Measurements from ENCODE around the gene BRF1. TPM values are rescaled to one million over a fixed set of nuclear protein-coding genes. Genes with fewer than 3 reads are reported as not detected.

BRF1 gene
- total and polyA plus RNA-seq, 2 donors from 2014 or later = 19.3 to 34.1 TPM

GRCh38 chr14:105252552-105253328, 48.1 kb downstream of the BRF1 start:
- no peak for DNase-seq
- no peak for TF ChIP-seq CTCF (IDR thresholded peaks at IDR 0.05; ENCODE audit: borderline replicate concordance, extremely low read depth, insufficient read depth)
- intact Hi-C loops (cut with DNase I) = no loop called here

GRCh38 chr14:105251920-105252319, 48.9 kb downstream of the BRF1 start:
- intact Hi-C loops (cut with DNase I) = no loop called here

More at GRCh38 chr14:105252552-105253328, 48.1 kb downstream of the BRF1 start:
- H3K27ac ChIP-seq (ENCODE audit: low read depth in 2 of 2, low read length in 2 of 2) = no peak overlapping the region
- H3K27me3 ChIP-seq (ENCODE audit: control insufficient read depth, insufficient read depth, low read length) = no peaks in the 10 kb centered on the region
- no peak overlapping the region for H3K9ac ChIP-seq (ENCODE audit: low read length in 3 of 3)
- H3K4me1 ChIP-seq (ENCODE audit: control insufficient read depth in 2 of 3, insufficient read depth in 2 of 3, low read depth in 1 of 3, low read length in 3 of 3) = peaks cover 0 to 7% (median 0%) of the 10 kb centered on the region in 3 donors
- FAIRE-seq = no peak
- H3K9me3 ChIP-seq (ENCODE audit: control insufficient read depth in 2 of 3, insufficient read depth in 1 of 3, low read length in 3 of 3) = no peaks in the 10 kb centered on the region
- peaks cover 0 to 24% (median 6%) of the 10 kb centered on the region in 3 donors for H3K36me3 ChIP-seq (ENCODE audit: control insufficient read depth in 2 of 3, insufficient read depth in 3 of 3, low read length in 3 of 3)
- no peak overlapping the region for H3K4me3 ChIP-seq (ENCODE audit: low read length in 3 of 3)

GRCh38 chr14:105250986-105251385, 49.8 kb downstream of the BRF1 start:
- intact Hi-C loops (cut with DNase I) = no loop called here
- no peak for DNase-seq
- H3K4me1 ChIP-seq (ENCODE audit: control insufficient read depth in 2 of 3, insufficient read depth in 2 of 3, low read depth in 1 of 3, low read length in 3 of 3) = peaks cover 0 to 10% (median 0%) of the 10 kb centered on the region in 3 donors
- peaks cover 0 to 27% (median 6%) of the 10 kb centered on the region in 3 donors for H3K36me3 ChIP-seq (ENCODE audit: control insufficient read depth in 2 of 3, insufficient read depth in 3 of 3, low read length in 3 of 3)
- H3K4me3 ChIP-seq (ENCODE audit: low read length in 3 of 3) = no peak overlapping the region
- TF ChIP-seq CTCF (IDR thresholded peaks at IDR 0.05; ENCODE audit: borderline replicate concordance, extremely low read depth, insufficient read depth) = no peak
- no peak for FAIRE-seq
- H3K27me3 ChIP-seq (ENCODE audit: control insufficient read depth, insufficient read depth, low read length) = no peaks in the 10 kb centered on the region
- no peak overlapping the region for H3K9ac ChIP-seq (ENCODE audit: low read length in 3 of 3)
- no peaks in the 10 kb centered on the region for H3K9me3 ChIP-seq (ENCODE audit: control insufficient read depth in 2 of 3, insufficient read depth in 1 of 3, low read length in 3 of 3)
- no peak overlapping the region for H3K27ac ChIP-seq (ENCODE audit: low read depth in 2 of 2, low read length in 2 of 2)

More at GRCh38 chr14:105251920-105252319, 48.9 kb downstream of the BRF1 start:
- Histone ChIP-seq H3K4me1 (ENCODE audit: control insufficient read depth in 2 of 3, insufficient read depth in 2 of 3, low read depth in 1 of 3, low read length in 3 of 3) (peaks cover 0 to 10% (median 0%) of the 10 kb centered on the region in 3 donors), H3K4me3 (ENCODE audit: low read length in 3 of 3) (no peak overlapping the region), H3K27me3 (ENCODE audit: control insufficient read depth, insufficient read depth, low read length) (no peaks in the 10 kb centered on the region), H3K9me3 (ENCODE audit: control insufficient read depth in 2 of 3, insufficient read depth in 1 of 3, low read length in 3 of 3) (no peaks in the 10 kb centered on the region), H3K36me3 (ENCODE audit: control insufficient read depth in 2 of 3, insufficient read depth in 3 of 3, low read length in 3 of 3) (peaks cover 0 to 24% (median 6%) of the 10 kb centered on the region in 3 donors), H3K27ac (ENCODE audit: low read depth in 2 of 2, low read length in 2 of 2) (no peak overlapping the region), H3K9ac (ENCODE audit: low read length in 3 of 3) (no peak overlapping the region)
- FAIRE-seq = no peak
- no peak for TF ChIP-seq CTCF (IDR thresholded peaks at IDR 0.05; ENCODE audit: borderline replicate concordance, extremely low read depth, insufficient read depth)
- DNase-seq = no peak

All from kidney (tissue), 14 donors.